ENCODE data around the gene SEC16B.

The SEC16B gene

GRCh38 chr1:177978530-177978929 lies 8.7 kb upstream of the SEC16B start:
- no peak for DNase-seq

- no peak for DNase-seq
These were observed 7.3 kb upstream of the SEC16B start for GRCh38 chr1:177977141-177977540.

DNA sequence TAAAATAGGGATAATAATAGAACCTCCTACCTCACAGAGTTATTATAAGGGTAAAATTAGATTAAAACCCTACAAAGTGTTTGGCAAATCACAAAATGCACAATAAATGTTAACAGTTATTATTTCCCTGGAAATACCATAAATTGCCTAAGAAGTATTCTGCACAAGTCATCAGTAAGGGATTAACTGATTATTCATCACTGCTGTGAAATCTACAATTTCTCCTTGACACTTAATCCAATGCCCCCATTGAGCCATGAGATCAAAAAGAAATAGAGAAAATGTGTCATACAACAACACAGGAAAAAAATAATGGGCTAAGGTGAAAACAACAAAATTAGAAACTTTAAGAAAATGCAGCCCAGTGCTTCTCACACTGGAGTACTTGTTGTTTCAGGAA lies 6.7 kb upstream of the SEC16B start:
- no peak for DNase-seq

DNA sequence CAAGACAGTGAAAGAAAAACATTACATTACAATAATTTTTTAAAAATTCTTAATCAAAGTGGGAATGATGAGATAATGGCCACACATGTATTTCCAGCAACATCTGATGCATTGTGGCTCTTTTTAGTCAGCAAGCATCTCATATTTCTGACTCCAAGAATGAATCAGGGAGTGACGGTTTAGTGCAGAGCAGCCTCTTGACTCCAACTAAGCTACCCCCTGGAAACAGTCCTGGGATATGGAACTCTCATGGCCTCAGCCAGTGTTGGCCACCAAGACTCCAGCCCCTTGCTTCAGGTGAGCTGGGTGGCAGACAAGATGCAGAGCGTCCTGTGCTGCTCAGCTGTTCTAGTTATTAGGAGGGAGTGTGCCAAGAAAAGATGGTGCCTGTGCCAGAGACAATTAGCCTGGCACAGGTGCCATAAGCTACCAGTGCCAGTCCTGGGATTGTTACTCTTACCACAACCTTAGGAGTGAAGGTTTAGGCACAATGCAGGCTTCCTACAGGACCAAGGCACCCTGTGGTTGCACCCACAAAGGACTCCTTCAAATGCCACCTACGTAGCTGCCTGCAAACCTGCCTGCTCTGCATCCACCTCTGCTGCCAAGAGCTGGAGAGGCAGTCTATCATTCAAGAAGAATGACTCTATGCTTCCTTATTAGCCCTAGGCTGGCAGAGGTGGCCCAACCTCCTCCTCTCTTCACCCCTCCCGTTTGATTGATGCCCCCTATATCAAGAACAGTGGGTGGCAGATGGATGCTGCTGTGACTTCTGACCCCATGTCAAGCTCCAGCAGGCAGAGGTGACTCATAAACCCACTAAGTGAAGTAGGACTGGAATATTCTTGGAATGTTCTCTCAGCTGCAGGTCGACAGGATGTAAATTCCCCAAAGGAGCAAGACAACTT lies 6.0 kb upstream of the SEC16B start:
- DNase-seq, result no peak

DNA sequence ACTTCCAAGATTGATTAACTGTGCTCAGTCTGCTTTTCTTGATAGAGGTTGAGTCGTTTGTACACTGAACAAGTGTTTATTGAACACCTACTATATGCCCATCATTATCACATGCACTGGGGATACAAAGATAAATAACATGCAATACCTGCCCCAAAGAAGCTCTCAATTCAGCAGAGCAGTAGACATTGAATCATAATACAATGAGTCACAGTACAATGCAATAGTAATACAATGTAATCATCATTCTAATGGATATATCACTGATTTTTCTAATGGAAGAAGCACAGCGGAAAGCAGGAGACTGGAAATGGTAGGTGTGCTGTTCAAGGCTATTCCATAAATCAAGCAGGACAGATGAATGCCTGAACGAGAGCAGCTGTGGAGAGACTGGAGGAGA lies 3.7 kb upstream of the SEC16B start:
- DNase-seq, result no peak

- DNase-seq, result no peak
These were observed 749 bp downstream of the SEC16B start for GRCh38 chr1:177969109-177969508.

GRCh38 chr1:177966199-177966598 lies 3.7 kb downstream of the SEC16B start:
- no peak for DNase-seq

GRCh38 chr1:177965293-177965692 lies 4.6 kb downstream of the SEC16B start:
- no peak for DNase-seq

DNA sequence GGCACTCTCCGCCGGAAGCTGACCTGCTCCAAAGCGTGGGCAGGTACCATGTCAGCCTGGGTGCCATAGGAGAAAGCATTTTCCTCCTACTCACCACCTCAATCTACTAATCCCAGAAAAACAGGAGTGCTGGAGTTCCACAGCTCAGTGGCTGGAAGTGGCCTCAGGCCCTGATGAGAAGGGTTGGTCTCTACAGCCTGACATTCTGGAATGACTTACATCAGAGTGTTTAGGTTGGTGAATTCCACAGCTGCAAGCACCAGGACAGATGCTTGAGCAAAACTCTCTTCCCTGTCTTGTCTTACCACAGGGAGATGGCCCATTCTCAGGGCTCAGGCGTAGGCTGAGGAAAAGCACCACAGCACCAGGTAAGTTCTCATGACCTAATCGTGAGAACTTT lies 5.5 kb downstream of the SEC16B start:
- no peak for DNase-seq

DNA sequence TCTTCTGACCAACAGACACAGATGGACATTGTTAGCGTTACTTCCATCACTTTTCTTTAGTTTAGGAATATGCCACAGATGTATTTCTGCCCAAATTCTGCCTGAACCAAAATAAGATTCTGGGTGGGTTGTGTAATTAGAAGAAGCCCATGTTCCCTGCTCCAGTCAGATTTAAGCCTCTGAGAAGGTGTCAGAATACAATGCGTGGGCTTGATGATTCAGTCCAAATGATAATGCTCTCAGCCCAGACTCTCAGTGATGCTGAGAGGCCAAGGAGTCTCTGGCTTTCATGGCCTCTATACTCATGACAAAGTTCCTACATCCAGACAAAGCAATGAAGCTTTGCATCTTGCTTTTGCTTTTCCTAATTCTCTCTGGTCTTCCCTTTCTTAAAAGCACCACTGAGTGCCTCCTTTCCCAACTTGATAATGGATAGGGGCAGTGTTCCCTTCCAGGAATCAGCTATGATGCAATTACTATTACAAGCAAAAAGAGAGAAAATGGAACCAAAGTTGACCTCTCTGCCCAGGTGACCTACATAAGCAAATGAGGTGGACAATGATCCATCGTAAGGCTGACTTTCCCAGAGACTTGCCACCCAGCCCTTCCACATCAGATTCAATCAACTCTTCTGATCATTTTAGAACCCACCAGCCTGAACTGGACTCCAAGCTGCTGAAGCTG lies 8.8 kb downstream of the SEC16B start:
- DNase-seq, result no peak

GRCh38 chr1:177959811-177960515 lies 9.9 kb downstream of the SEC16B start:
- no peak for DNase-seq

DNA sequence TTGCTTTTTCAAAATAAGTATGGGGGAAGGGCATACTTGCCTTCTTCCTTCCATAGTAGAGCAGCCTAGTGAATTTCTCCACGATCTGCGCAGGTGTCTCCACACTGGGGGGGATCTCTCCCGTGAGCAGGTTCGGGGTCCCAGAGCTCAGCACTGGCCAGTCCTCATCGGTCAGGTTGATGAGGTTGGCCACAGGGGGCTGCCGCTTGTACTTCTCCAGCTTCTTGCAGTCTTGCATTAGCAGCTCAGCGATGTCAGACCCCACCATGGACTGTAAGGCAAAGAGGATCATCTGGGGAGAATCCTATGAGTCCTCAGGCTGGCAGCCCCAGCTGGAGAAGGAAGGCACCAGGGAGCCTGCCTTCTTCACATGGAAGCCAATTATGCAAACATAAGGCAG lies 11.8 kb downstream of the SEC16B start:
- no peak for DNase-seq

DNA sequence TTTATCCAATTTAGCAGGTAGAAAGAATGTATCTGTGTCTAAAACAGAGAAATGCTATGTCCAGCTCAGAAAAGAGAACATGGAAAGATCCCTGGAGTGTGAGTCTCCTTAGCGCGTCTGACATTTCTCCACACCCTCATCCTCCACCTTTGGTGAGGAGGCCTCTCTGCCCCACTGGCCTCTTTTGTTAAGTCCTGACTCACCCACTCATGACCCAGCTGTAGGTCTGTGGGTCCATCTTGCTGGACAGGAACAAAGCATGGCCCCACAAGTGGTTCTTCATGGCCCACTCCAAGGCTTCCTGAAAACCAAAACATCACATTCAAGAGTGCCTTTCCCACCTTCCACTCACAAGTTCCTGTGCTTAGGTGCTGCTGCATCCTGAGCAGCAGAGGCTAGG lies 15.8 kb downstream of the SEC16B start:
- DNase-seq, result no peak

DNA sequence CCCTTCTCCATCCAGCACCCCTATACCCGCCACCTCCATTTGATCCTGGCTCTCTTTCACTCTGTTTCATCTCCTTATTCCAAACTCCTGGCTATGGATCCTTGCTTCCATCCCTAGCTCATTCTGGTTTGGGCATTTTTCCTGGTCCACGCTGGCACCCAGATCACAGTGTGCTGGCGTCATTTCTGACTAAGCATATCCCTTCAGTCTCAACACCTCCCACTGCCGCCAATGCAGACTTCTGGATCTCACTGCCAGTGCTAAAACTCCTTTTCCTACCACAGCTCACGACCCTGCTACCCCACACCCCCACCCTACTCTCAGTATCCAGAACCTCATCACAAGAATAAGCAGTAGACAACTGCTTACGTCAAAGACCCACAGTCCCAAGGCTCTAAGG lies 16.3 kb downstream of the SEC16B start:
- no peak for DNase-seq

GRCh38 chr1:177952691-177953090 lies 17.2 kb downstream of the SEC16B start:
- no peak for DNase-seq

DNA sequence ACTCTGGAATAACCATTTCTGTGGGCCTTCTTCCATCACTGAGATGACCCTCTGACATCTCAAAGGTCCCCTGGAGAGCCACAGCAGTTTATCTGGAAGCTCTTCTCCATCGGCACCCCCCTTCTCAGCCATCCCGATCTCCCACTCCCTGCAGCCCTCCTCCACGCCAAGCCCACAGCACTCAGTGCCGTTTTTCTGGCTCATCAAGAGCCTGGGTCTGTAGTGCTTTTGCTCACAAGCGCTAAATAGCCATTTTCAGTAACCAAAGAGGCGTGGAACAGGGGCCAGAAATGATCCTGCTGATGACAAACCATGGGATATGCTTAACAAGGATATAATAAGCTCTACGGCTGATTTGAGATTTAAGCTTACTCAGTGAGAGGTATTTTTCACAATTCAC lies 17.6 kb downstream of the SEC16B start:
- DNase-seq, result no peak

DNA sequence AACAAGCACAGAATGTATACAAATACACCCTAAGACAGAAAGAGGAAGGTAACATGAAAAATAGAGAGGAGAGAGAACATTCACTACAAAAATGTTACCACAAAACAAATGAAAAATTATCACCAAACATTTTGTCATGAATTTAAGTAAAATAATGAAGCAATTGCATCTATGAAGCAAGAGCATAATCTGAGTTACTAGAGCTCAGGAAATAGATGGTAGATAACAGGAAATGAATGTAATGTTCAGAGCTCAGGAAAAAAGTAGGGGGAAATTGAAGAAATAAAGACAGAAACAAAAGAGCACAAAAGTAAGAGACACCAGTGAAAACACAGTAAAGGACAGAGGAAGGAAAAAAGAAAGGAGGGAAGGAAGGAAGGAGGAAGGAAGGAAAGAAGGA lies 19.4 kb downstream of the SEC16B start:
- DNase-seq, result no peak

GRCh38 chr1:177948336-177948972 lies 21.4 kb downstream of the SEC16B start:
- DNase-seq, result no peak

DNA sequence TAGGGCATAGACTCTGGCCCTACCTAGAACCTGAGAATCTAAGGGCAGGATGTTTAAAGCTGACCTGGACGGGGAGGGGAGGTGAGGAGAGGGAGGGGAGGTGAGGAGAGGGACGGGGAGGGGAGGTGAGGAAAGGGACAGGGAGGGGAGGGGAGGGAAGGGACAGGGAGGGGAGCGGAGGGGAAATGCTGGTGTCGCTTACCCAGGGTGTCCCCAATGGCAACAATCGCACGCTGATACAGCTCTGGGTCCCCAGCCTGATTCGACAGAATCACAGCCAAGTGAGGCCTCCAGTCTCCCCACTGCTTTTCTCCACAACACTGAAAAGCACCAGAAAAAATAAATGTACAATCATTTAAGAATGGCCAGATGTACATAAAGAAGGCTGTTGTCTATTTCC lies 22.2 kb downstream of the SEC16B start:
- no peak for DNase-seq

DNA sequence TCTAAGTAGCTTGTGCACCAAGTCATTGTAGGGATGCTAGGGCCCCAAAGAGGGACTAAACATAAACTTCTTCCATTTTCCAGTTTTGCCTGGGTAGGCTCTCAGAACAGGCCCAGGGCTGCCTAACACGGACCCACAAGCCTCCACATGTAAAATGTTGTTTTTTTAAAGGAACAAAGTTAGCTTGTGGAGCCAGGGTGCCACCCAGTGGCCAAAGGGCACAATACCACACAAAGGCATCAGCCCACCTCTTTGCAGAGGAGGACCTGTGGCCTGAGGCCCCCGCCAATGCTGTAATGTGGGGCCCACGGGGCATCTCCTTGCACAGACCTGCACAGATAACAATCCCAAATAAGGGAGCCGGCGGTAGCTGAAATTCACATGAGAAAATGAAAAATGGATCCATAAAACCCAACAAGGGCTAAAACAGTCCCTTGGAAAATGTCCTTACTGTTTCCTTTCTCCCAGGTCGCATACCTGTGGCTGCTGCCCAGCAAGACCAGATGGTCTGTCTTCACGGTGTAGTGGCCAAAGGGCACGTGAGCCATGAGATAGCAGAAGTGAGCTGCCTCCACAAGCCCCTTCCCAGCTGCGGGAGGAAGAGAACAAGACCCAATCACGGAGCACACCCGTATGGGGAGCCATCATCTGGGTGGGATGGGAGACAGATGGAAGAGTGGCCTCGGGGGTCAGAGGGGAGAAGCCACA lies 23.8 kb downstream of the SEC16B start:
- no peak for DNase-seq

DNA sequence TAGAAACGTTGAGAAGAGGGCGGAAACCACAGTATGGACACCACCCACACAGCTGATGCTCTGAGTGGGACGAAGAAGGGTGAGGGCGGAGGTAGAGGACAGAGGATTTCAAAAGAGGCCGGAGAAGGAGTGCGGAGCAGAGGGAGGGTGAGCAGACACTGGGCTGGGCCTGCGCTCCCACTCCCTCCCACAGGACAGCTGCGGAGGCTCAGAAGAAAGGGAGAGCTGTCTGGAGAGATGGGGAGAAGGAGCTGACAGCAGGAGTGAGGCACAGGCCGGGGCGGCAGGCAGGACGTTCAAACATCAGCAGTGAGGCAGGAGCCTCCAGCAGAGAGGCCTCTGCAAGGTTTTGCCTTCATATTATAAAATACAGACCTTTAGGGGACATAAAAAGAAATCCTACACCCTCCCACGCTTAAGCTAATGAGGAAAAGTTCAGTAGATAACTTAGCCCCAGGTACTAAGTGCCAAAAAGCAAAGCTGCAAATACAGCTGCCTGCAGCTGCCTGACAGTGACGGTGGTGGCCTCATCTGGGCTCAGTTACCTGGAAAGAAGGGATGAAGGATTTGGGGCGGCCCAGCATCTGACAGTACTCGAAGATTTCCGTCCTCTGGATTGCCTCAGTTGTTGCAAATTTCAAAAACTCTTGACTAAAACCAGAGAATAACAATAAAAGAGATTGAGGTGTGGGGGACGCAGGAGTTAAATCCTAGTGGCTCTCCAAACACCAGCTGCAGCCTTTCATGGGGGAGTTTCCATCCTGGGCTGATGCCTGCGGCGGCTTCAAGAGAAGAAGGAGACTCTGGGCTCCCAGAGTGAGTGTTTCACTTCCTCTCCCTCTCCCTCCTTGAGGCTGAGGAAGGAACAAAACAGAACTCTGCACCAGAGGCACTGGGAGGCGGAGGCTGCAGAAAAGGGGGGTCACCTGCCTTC lies 25.6 kb downstream of the SEC16B start:
- no peak for DNase-seq

- no peak for DNase-seq
These were observed 27.9 kb downstream of the SEC16B start for GRCh38 chr1:177941976-177942375.

Data from activated naive CD4-positive, alpha-beta T cell treated with Interleukin-2 at 50 U/mL for 16 hours (primary cell).